ENCODE data around the gene RABGEF1.
"Not testable (repeated sequence)": the region's sequence is repeated elsewhere in the genome, so short reads cannot be mapped to it uniquely, and the experiment has no call there.

RABGEF1 gene

GRCh38 chr7:66844552-66845378 is 104.2 kb downstream of the RABGEF1 start:
- ATAC-seq (ENCODE audit: insufficient read depth, low read depth) (peak; percentile 92), DNase-seq (peak; percentile 98)
- TF ChIP-seq EZH2 (IDR thresholded peaks at IDR 0.05; ENCODE audit: borderline replicate concordance, low read depth, low read length, severe bottlenecking), result no peak
- peak; percentile 37 for TF ChIP-seq CTCF (IDR thresholded peaks at IDR 0.05; ENCODE audit: borderline replicate concordance, extremely low read depth, low read length, poor library complexity, severe bottlenecking)
- H3K27ac ChIP-seq (ENCODE audit: low read length), result peak overlapping the region; percentile 94
- H3K9ac ChIP-seq (ENCODE audit: low read depth, low read length), result peak overlapping the region; percentile 96
- H3K9me3 ChIP-seq (ENCODE audit: insufficient read depth, low read length, severe bottlenecking), result no peaks in the 10 kb centered on the region
- H3K27me3 ChIP-seq (ENCODE audit: insufficient read depth, low read length, poor library complexity), result no peaks in the 10 kb centered on the region
- peaks cover 15% of the 10 kb centered on the region for H3K79me2 ChIP-seq (ENCODE audit: insufficient read depth, low read length)
- H3K4me1 ChIP-seq (ENCODE audit: insufficient read depth, low read length), result peaks cover 25% of the 10 kb centered on the region
- H2AFZ ChIP-seq (ENCODE audit: low read depth, low read length), result peak overlapping the region; percentile 94
- peak overlapping the region; percentile 98 for H3K4me2 ChIP-seq (ENCODE audit: insufficient read depth, low read length)
- peaks cover 3% of the 10 kb centered on the region; the same call in 1 of the 2 replicates for H3K36me3 ChIP-seq (ENCODE audit: insufficient read depth, low read length)
- no peaks in the 10 kb centered on the region for H4K20me1 ChIP-seq (ENCODE audit: insufficient read depth, low read length)
- peak overlapping the region; percentile 81 to 94 for H3K4me3 ChIP-seq (ENCODE audit: low read depth in 1 of 2, low read length in 2 of 2)

GRCh38 chr7:66845379-66846095 is 105.0 kb downstream of the RABGEF1 start:
- no peaks in the 10 kb centered on the region for H4K20me1 ChIP-seq (ENCODE audit: insufficient read depth, low read length)
- TF ChIP-seq CTCF (IDR thresholded peaks at IDR 0.05; ENCODE audit: borderline replicate concordance, extremely low read depth, low read length, poor library complexity, severe bottlenecking), result no peak
- no peak for TF ChIP-seq EZH2 (IDR thresholded peaks at IDR 0.05; ENCODE audit: borderline replicate concordance, low read depth, low read length, severe bottlenecking)
- peak overlapping the region; percentile 98 for H3K4me2 ChIP-seq (ENCODE audit: insufficient read depth, low read length)
- H2AFZ ChIP-seq (ENCODE audit: low read depth, low read length), result peak overlapping the region; percentile 94
- peak overlapping the region; percentile 81 to 94 for H3K4me3 ChIP-seq (ENCODE audit: low read depth in 1 of 2, low read length in 2 of 2)
- H3K9ac ChIP-seq (ENCODE audit: low read depth, low read length), result peak overlapping the region; percentile 96
- H3K27ac ChIP-seq (ENCODE audit: low read length), result peak overlapping the region; percentile 94
- ATAC-seq (ENCODE audit: insufficient read depth, low read depth) (no peak), DNase-seq (no peak)
- peaks cover 3% of the 10 kb centered on the region; the same call in 1 of the 2 replicates for H3K36me3 ChIP-seq (ENCODE audit: insufficient read depth, low read length)
- H3K9me3 ChIP-seq (ENCODE audit: insufficient read depth, low read length, severe bottlenecking), result no peaks in the 10 kb centered on the region
- H3K79me2 ChIP-seq (ENCODE audit: insufficient read depth, low read length), result peaks cover 15% of the 10 kb centered on the region
- H3K27me3 ChIP-seq (ENCODE audit: insufficient read depth, low read length, poor library complexity), result no peaks in the 10 kb centered on the region
- H3K4me1 ChIP-seq (ENCODE audit: insufficient read depth, low read length), result peaks cover 25% of the 10 kb centered on the region

DNA sequence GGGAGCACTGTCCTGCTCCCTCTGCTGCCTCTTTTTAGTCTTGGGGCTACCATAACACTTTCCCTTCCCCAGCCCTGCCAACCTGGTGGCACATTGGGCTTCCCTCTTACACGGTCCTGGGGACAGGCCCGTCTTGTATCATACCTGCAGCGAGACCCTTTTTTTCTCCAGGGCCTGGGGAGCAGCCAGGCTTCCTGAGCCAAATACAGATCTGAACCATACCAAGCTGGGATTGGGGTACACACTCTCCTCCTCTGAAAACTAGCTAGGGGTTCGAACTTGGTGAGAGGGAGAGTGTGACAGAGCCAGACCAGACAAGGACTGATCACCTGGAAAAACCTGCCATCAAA is 105.5 kb downstream of the RABGEF1 start:
- H3K4me2 ChIP-seq (ENCODE audit: insufficient read depth, low read length), result peak overlapping the region; percentile 98
- DNase-seq; H3K36me3 ChIP-seq (ENCODE audit: insufficient read depth, low read length); ATAC-seq (ENCODE audit: insufficient read depth, low read depth); H4K20me1 ChIP-seq (ENCODE audit: insufficient read depth, low read length); H3K27me3 ChIP-seq (ENCODE audit: insufficient read depth, low read length, poor library complexity); H2AFZ ChIP-seq (ENCODE audit: low read depth, low read length); H3K9me3 ChIP-seq (ENCODE audit: insufficient read depth, low read length, severe bottlenecking): not testable (repeated sequence)
- H3K4me1 ChIP-seq (ENCODE audit: insufficient read depth, low read length), result peaks cover 25% of the 10 kb centered on the region
- H3K9ac ChIP-seq (ENCODE audit: low read depth, low read length), result peak overlapping the region; percentile 96
- H3K4me3 ChIP-seq (ENCODE audit: low read depth in 1 of 2, low read length in 2 of 2), result peak overlapping the region in 1 of 2 experiments; percentile 81; a peak in 2 of 4 replicates
- peaks cover 15% of the 10 kb centered on the region for H3K79me2 ChIP-seq (ENCODE audit: insufficient read depth, low read length)
- peak overlapping the region; percentile 94; the same call in 1 of the 2 replicates for H3K27ac ChIP-seq (ENCODE audit: low read length)

DNA sequence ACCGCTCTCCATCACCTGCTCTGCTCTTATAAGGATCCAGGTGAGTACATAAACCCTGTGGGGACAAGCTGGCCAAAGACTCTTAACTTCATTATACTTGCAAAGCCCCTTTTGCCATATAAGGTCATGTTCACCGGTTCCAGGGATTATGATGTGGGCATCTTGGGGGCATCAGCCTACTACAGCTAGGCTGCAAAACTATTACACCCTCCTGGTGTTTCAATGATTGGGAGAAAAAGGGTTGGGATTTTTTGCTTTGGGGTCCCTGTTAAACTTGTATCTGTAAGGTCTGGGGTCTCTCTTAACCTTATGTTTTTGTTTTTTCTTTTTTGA is 107.0 kb downstream of the RABGEF1 start:
- not testable (repeated sequence) for ATAC-seq (ENCODE audit: insufficient read depth, low read depth); H2AFZ ChIP-seq (ENCODE audit: low read depth, low read length); H3K4me2 ChIP-seq (ENCODE audit: insufficient read depth, low read length); H3K27me3 ChIP-seq (ENCODE audit: insufficient read depth, low read length, poor library complexity); DNase-seq; H3K27ac ChIP-seq (ENCODE audit: low read length); H4K20me1 ChIP-seq (ENCODE audit: insufficient read depth, low read length); H3K4me3 ChIP-seq (ENCODE audit: low read depth in 1 of 2, low read length in 2 of 2); H3K9me3 ChIP-seq (ENCODE audit: insufficient read depth, low read length, severe bottlenecking); H3K36me3 ChIP-seq (ENCODE audit: insufficient read depth, low read length); H3K9ac ChIP-seq (ENCODE audit: low read depth, low read length)
- Histone ChIP-seq H3K79me2 (ENCODE audit: insufficient read depth, low read length) (peaks cover 15% of the 10 kb centered on the region), H3K4me1 (ENCODE audit: insufficient read depth, low read length) (peaks cover 25% of the 10 kb centered on the region)
